Heart right ventricle (tissue), 16 donors: Measurements from ENCODE around the gene FXR2. TPM values are rescaled to one million over a fixed set of nuclear protein-coding genes. Genes with fewer than 3 reads are reported as not detected.

Experiments used
- ATAC-seq, 8 donors: fragments of 200-7000 bp; cut with Tn5 transposase; one replicate each; pipeline ENCODE4 v1.9.1; 2020; ENCODE audit warnings: mild to moderate bottlenecking in 8 of 8, moderate library complexity in 8 of 8, moderate number of reproducible peaks in 1 of 8
- DNase-seq, 2 donors: peaks; one replicate each; pipeline ENCODE4 v3.0.0-alpha.2; 2020
- H3K27ac ChIP-seq, 10 donors: fragments of 200-600 bp; sonication (generic) in 2 of 10; one replicate each; pipeline versions ENCODE4 v1.5.0 to v1.8.0; 2020 to 2022; ENCODE audit warnings: mild to moderate bottlenecking in 3 of 10
- H3K27me3 ChIP-seq, 7 donors: fragments of 200-600 bp; one replicate each; pipeline ENCODE4 v1.8.0; 2021 to 2022; ENCODE audit warnings: mild to moderate bottlenecking in 2 of 7
- H3K36me3 ChIP-seq, 9 donors: fragments of 200-600 bp; sonication (generic) in 1 of 9; one replicate each; pipeline versions ENCODE4 v1.5.0 to v1.8.0; 2020 to 2022; ENCODE audit warnings: mild to moderate bottlenecking in 2 of 9
- H3K4me1 ChIP-seq, 9 donors: fragments of 200-600 bp; sonication (generic) in 1 of 9; one replicate each; pipeline versions ENCODE4 v1.5.0 to v1.8.0; 2020 to 2022; ENCODE audit warnings: mild to moderate bottlenecking in 4 of 9
- H3K4me3 ChIP-seq, 10 donors: fragments of 200-600 bp; sonication (generic) in 2 of 10; one replicate each; pipeline versions ENCODE4 v1.5.0 to v1.8.0; 2020 to 2022; ENCODE audit warnings: mild to moderate bottlenecking in 7 of 10, moderate library complexity in 2 of 10
- H3K9me3 ChIP-seq, 11 donors: fragments of 200-600 bp in 10 of 11; sonication (generic) in 2 of 11; one replicate each; pipeline versions ENCODE4 v1.5.0 to v1.8.0; 2013 to 2022; ENCODE audit warnings: mild to moderate bottlenecking in 2 of 11, control low read depth in 1 of 11, moderate library complexity in 1 of 11
- CTCF ChIP-seq, 9 donors: fragments of 200-600 bp; sonication (generic) in 2 of 9; IDR thresholded peaks; one replicate each; pipeline versions ENCODE4 v1.5.0 to v1.8.0; 2021 to 2022; ENCODE audit warnings: antibody characterized with exemption in 9 of 9, mild to moderate bottlenecking in 5 of 9, moderate library complexity in 1 of 9
- WGBS, 2 donors: extraction: QIAGEN DNeasy Blood & Tissue Kit; methylation state at CpG; one replicate each; pipeline ENCODE4 v1.1.7; 2013; ENCODE audit warnings: inconsistent platforms in 1 of 2; 5-methylcytosine and 5-hydroxymethylcytosine counted together
- intact Hi-C, 10 donors: fragments of 100-400 bp; cut with DNase I; formaldehyde crosslinking; loops; one replicate each; pipeline versions ENCODE4 v1.11.1 to v1.14.2; 2022
- polyA plus RNA-seq, 2 donors: library from polyadenylated mRNA; stranded (reverse); fragments of 200-250 nt; gene quantifications; one replicate each; pipeline ENCODE4 v1.2.3, GENCODE V29; 2013
- total RNA-seq, 10 donors: library from RNA; stranded (reverse); fragmentation: NEBNext Ultra II Directional in 3 of 10; extraction: Animal tissue kit (Norgen Biotek cat#: 25700) in 3 of 10; gene quantifications; one replicate each; pipeline versions ENCODE4 v1.2.1 to v1.2.4, GENCODE V29; 2021 to 2023
- donor health status: Arrhythmogenic right ventricular cardiomyopathy.
- donor health status: ischemic (EF 13 %, LVEDD 7.1; RV severe dilation, severe dysfunction).
- donor health status: healthy with polysubstance abuse.
- donor health status: DM: no; HTN: yes; CAD: no.
- donor health status: DM: no; HTN: no; CAD: no.
- donor health status: ischemic (EF 25% LVEDD 6.9; RV normal size, moderate dysfunction).
- donor health status: ischemic (EF 25% LVEDD 5.7; RV mildly dilated, moderate dysfunction).
- donor health status: healthy.
- donor health status: DM: yes; HTN: yes; CAD: no.
- donor health status: Ischemic cardiomyopathy.
- donor health status: ischemic (EF 35%, LVEDD 5.7; RV mildly dilated, moderate dysfunction).
- donor health status: nonischemic (EF 11% LVEDD 7.7; RV severe dilation, severe dysfunction).
- donor health status: DM: yes; HTN: yes; CAD: no.
- donor health status: PGD.
- donor health status: ischemic (EF 29% LVEDD 5.4; RV normal size, mild dysfunction).
- donor health status: nonischemic (EF 23%, LVEDD 6.1; RV moderate dilation, normal function).

FXR2 gene
- total and polyA plus RNA-seq, 12 donors, result 52.2 to 111 (median 90.5) TPM

GRCh38 chr17:7579834-7580603, 34.7 kb downstream of the FXR2 start:
- ATAC-seq, result no peak
- peak overlapping the region; percentile 13 to 94 (median 78) for H3K27ac ChIP-seq
- no peak for DNase-seq
- peak overlapping the region in 7 of 10 donors; percentile 18 to 66 (median 40) for H3K4me3 ChIP-seq
- peaks cover 13 to 85% (median 51%) of the 10 kb centered on the region in 9 donors for H3K4me1 ChIP-seq
- no peaks in the 10 kb centered on the region for H3K27me3 ChIP-seq
- intact Hi-C loops, result loop anchor here in 3 of 10 donors (5.0 to 10.0 kb wide), 3 partner anchors 107 to 325 kb away; partner anchors contain the start of genes TP53 (in 2 of the 3), WRAP53 (in 2 of the 3), CTDNEP1 (in 1 of the 3) and ELP5 (in 1 of the 3)
- peaks cover 9 to 51% (median 40%) of the 10 kb centered on the region in 9 donors for H3K36me3 ChIP-seq
- H3K9me3 ChIP-seq, result no peaks in the 10 kb centered on the region
- TF ChIP-seq CTCF (IDR thresholded peaks at IDR 0.05), result no peak
- 70 to 71% methylated on average over 12 of the region's 12 CpGs for WGBS, 2 donors

- ATAC-seq, result peak; percentile 12 to 60 (median 16)
- no peaks in the 10 kb centered on the region for H3K9me3 ChIP-seq
- H3K27me3 ChIP-seq, result no peaks in the 10 kb centered on the region
- 28 to 30% methylated on average over 7 of the region's 7 CpGs for WGBS, 2 donors
- peak within 1 kb of the TSS in 7 of 10 donors; percentile 18 to 66 (median 40) for H3K4me3 ChIP-seq
- peak within 1 kb of the TSS; percentile 13 to 94 (median 78) for H3K27ac ChIP-seq
- intact Hi-C loops, result loop anchor here in 1 of 10 donors (10.0 kb wide), 1 partner anchor 324 kb away; the partner anchor contains the start of genes CTDNEP1 and ELP5
- peaks cover 18 to 85% (median 52%) of the 10 kb centered on the region in 9 donors for H3K4me1 ChIP-seq
- peaks cover 9 to 59% (median 47%) of the 10 kb centered on the region in 9 donors for H3K36me3 ChIP-seq
- DNase-seq, result peak; percentile 47 to 64
- TF ChIP-seq CTCF (IDR thresholded peaks at IDR 0.05), result no peak
Measured at GRCh38 chr17:7579001-7579833, 35.5 kb downstream of the FXR2 start, which contains the start of gene CD68. Gene CD68, plus strand, starts transcription at chr17:7579638. Its CDS starts 40 bp downstream, at chr17:7579678.

GRCh38 chr17:7577327-7578199, 37.1 kb downstream of the FXR2 start:
- Histone ChIP-seq H3K27me3 (no peaks in the 10 kb centered on the region), H3K4me3 (peak overlapping the region in 1 of 10 donors; percentile 66), H3K36me3 (peaks cover 9 to 65% (median 51%) of the 10 kb centered on the region in 9 donors), H3K27ac (peak overlapping the region in 2 of 10 donors; percentile 92 to 93), H3K9me3 (no peaks in the 10 kb centered on the region), H3K4me1 (peaks cover 17 to 81% (median 44%) of the 10 kb centered on the region in 9 donors)
- no peak for TF ChIP-seq CTCF (IDR thresholded peaks at IDR 0.05)
- no peak for DNase-seq
- ATAC-seq, result no peak
- intact Hi-C loops, result loop anchor here in 1 of 10 donors (10.0 kb wide), 1 partner anchor 323 kb away; the partner anchor contains the start of genes CTDNEP1 and ELP5
- WGBS, 2 donors, result 77 to 79% methylated on average over 17 of the region's 17 CpGs
